IMR-90 (cell line): ENCODE results near the gene CDH15. TPM values are rescaled to one million over a fixed set of nuclear protein-coding genes. Genes with fewer than 3 reads are reported as not detected.

ENCODE experiments used
- ATAC-seq: fragments of 200-7000 bp; cut with Tn5 transposase; 2 replicates; pipeline ENCODE4 v1.9.1; 2020; ENCODE audit warnings: low read depth, mild to moderate bottlenecking, moderate library complexity
- BruUV-seq: library from RNA; stranded (reverse); fragments of 400-500 nt; replicated peaks from 2 replicates; lab custom pipeline; 2021; lab: Mats Ljungman, UMichigan
- CTCF ChIA-PET: fragments of 300-600 bp; formaldehyde crosslinking; extraction: SDS; loops from one replicate; lab custom pipeline; 2021; ENCODE audit warnings: antibody characterized with exemption; lab: Yijun Ruan, JAX
- POLR2A ChIA-PET: fragments of 300-600 bp; sonication (Branson Sonifier 250); formaldehyde crosslinking; loops from one replicate; lab custom pipeline; 2022; ENCODE audit warnings: antibody characterized with exemption; ENCODE audit not compliant: unreplicated experiment; lab: Charles Lee
- DNase-seq: peaks from one replicate; pipeline ENCODE4 v3.0.0; 2013
- H2AFZ ChIP-seq: replicated peaks from 2 replicates; pipeline ENCODE3; 2013; ENCODE audit warnings: low read length, mild to moderate bottlenecking; ENCODE audit not compliant: poor library complexity
- H2AK5ac ChIP-seq: 2 replicates; pipeline ENCODE4 v1.6.1; 2013; ENCODE audit warnings: low read depth, low read length, inconsistent platforms
- H2AK9ac ChIP-seq: replicated peaks from 2 replicates; pipeline ENCODE3; 2013; ENCODE audit warnings: mild to moderate bottlenecking, low read depth, low read length, moderate library complexity; ENCODE audit not compliant: poor library complexity
- H2BK120ac ChIP-seq: 2 replicates; pipeline ENCODE4 v1.6.1; 2013; ENCODE audit warnings: low read depth, low read length, inconsistent platforms
- H2BK15ac ChIP-seq: 3 replicates; pipeline ENCODE4 v1.6.1; 2013; ENCODE audit warnings: low read depth, low read length, inconsistent platforms
- H2BK20ac ChIP-seq: 2 replicates; pipeline ENCODE4 v1.6.1; 2013; ENCODE audit warnings: low read depth, mild to moderate bottlenecking, inconsistent platforms, low read length, moderate library complexity
- H2BK5ac ChIP-seq: 2 replicates; pipeline ENCODE4 v1.6.1; 2013; ENCODE audit warnings: mild to moderate bottlenecking, low read depth, low read length, inconsistent platforms; ENCODE audit not compliant: poor library complexity, severe bottlenecking
- H3K14ac ChIP-seq: replicated peaks from 2 replicates; pipeline ENCODE4 v1.6.1; 2013; ENCODE audit warnings: low read depth, low read length, inconsistent platforms
- H3K18ac ChIP-seq: 2 replicates; pipeline ENCODE4 v1.6.1; 2013; ENCODE audit warnings: low read depth, low read length, control low read depth
- H3K23ac ChIP-seq: 2 replicates; pipeline ENCODE4 v1.6.1; 2013; ENCODE audit warnings: low read depth, low read length, inconsistent platforms
- H3K27ac ChIP-seq: 2 replicates; pipeline ENCODE4 v1.5.1; 2013; ENCODE audit warnings: mild to moderate bottlenecking, control low read depth, low read length; ENCODE audit not compliant: insufficient read depth
- H3K27me3 ChIP-seq: 2 replicates; pipeline ENCODE4 v1.6.1; 2013; ENCODE audit warnings: low read length; ENCODE audit not compliant: control insufficient read depth, insufficient read depth
- H3K36me3 ChIP-seq: 2 replicates; pipeline ENCODE4 v1.6.1; 2013; ENCODE audit warnings: low read length, mixed read lengths; ENCODE audit not compliant: control insufficient read depth, insufficient read depth
- H3K4ac ChIP-seq: 2 replicates; pipeline ENCODE4 v1.6.1; 2013; ENCODE audit warnings: low read depth, low read length, inconsistent platforms
- H3K4me1 ChIP-seq: 2 replicates; pipeline ENCODE4 v1.6.1; 2013; ENCODE audit warnings: low read length, mixed read lengths; ENCODE audit not compliant: control insufficient read depth, insufficient read depth
- H3K4me2 ChIP-seq: 2 replicates; pipeline ENCODE4 v1.6.1; 2013; ENCODE audit warnings: low read depth, mild to moderate bottlenecking, control low read depth, low read length, moderate library complexity
- H3K4me3 ChIP-seq: 2 replicates; pipeline ENCODE4 v1.5.1; 2013; ENCODE audit warnings: low read depth, mild to moderate bottlenecking, control low read depth, low read length, moderate library complexity; ENCODE audit not compliant: insufficient read depth
- H3K56ac ChIP-seq: 2 replicates; pipeline ENCODE4 v1.6.1; 2013; ENCODE audit warnings: low read length, inconsistent platforms; ENCODE audit not compliant: insufficient read depth; ENCODE audit errors: extremely low read depth
- H3K79me1 ChIP-seq, 2 experiments: 2 replicates each; pipeline ENCODE4 v1.6.1; 2013; ENCODE audit warnings: low read length in 2 of 2, inconsistent platforms in 1 of 2, low read depth in 1 of 2
- H3K9ac ChIP-seq: 2 replicates; pipeline ENCODE4 v1.6.1; 2013; ENCODE audit warnings: low read depth, low read length, control low read depth
- H3K9me1 ChIP-seq: 2 replicates; pipeline ENCODE4 v1.6.1; 2013; ENCODE audit warnings: low read length, inconsistent platforms; ENCODE audit not compliant: insufficient read depth
- H3K9me3 ChIP-seq: 2 replicates; pipeline ENCODE4 v1.6.1; 2013; ENCODE audit warnings: low read length; ENCODE audit not compliant: control insufficient read depth, insufficient read depth
- H4K20me1 ChIP-seq: 2 replicates; pipeline ENCODE4 v1.6.1; 2013; ENCODE audit warnings: low read length, inconsistent platforms; ENCODE audit not compliant: insufficient read depth
- H4K5ac ChIP-seq: 2 replicates; pipeline ENCODE4 v1.6.1; 2013; ENCODE audit warnings: mild to moderate bottlenecking, low read depth, low read length, control low read depth
- H4K8ac ChIP-seq, 2 experiments: 2 replicates each; pipeline ENCODE4 v1.6.1; 2013; ENCODE audit warnings: low read depth in 2 of 2, low read length in 2 of 2, control low read depth in 1 of 2, inconsistent platforms in 1 of 2
- H4K91ac ChIP-seq: 2 replicates; pipeline ENCODE4 v1.6.1; 2013; ENCODE audit warnings: low read depth, low read length, inconsistent platforms; ENCODE audit not compliant: insufficient read depth
- CHD1 ChIP-seq: IDR thresholded peaks from 2 replicates; pipeline ENCODE4 v1.6.1; 2012; ENCODE audit warnings: low read depth, low read length, improper control_type of control experiment
- FOS ChIP-seq: fragments of 150-350 bp; IDR thresholded peaks from 2 replicates; pipeline ENCODE4 v1.6.1; 2016; ENCODE audit warnings: low read depth, low read length
- RFX5 ChIP-seq: IDR thresholded peaks from 2 replicates; pipeline ENCODE4 v1.8.0; 2012; ENCODE audit warnings: low read depth, mild to moderate bottlenecking, low read length, moderate library complexity
- SMC3 ChIP-seq: fragments of 150-350 bp; IDR thresholded peaks from 2 replicates; pipeline ENCODE4 v1.6.1; 2016; ENCODE audit warnings: low read depth, mild to moderate bottlenecking, antibody characterized with exemption, low read length, moderate library complexity
- WGBS, 2 experiments: methylation state at CpG; one replicate each; pipeline versions ENCODE4 v1.1.5 to v1.1.7; 2013; ENCODE audit warnings: missing lambda C conversion rate in 2 of 2; ENCODE audit not compliant: insufficient read length in 1 of 2; ENCODE audit errors: extremely low coverage in 2 of 2; 5-methylcytosine and 5-hydroxymethylcytosine counted together
- dilution Hi-C: fragments of 300-500 bp; cut with HindIII; formaldehyde crosslinking; loops from one replicate; pipeline ENCODE4 v1.14.3; 2018; ENCODE audit warnings: low sequenced_read_pairs; ENCODE audit not compliant: unreplicated experiment
- in situ Hi-C: fragments of 300-500 bp; cut with MboI; formaldehyde crosslinking; loops from 3 replicates; pipeline ENCODE4 v1.14.3; 2019; ENCODE audit warnings: low sequenced_read_pairs, inconsistent platforms, mixed read lengths
- intact Hi-C: fragments of 100-400 bp; cut with micrococcal nuclease; formaldehyde crosslinking; loops from 2 replicates; pipeline ENCODE4 v1.10.0; 2022
- polyA plus RNA-seq, 3 experiments: library from polyadenylated mRNA; depleted of rRNA; stranded (reverse); fragments of >200 nt; gene quantifications; 2 replicates each; pipeline ENCODE4 v1.2.3, GENCODE V29; 2012; ENCODE audit warnings: low replicate concordance in 1 of 3
- total RNA-seq: library from RNA; depleted of rRNA; stranded (reverse); fragments of >200 nt; gene quantifications from 2 replicates; pipeline ENCODE4 v1.2.3, GENCODE V29; 2012

CDH15 gene
- total and polyA plus RNA-seq, 2 of the 4 experiments (the other 2 are of a cell fraction), result 0.18 to 0.62 TPM

DNA sequence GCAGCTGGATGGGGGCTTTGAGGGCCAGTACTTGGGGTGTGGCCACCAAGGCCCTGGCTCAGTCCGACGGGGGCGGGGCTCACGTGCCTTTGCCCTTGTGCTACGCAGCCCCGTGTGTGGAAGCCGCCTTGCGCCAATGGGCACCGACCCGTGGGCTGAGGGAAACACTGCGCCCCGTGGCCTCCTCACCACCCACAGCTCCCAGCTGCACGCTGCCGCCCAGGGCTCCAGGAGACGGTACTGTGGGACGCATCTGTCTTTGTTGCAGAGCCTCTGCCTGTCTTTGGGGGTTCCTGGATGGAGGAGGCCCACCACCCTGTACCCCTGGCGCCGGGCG lies 7.6 kb downstream of the CDH15 start:
- Histone ChIP-seq H3K27me3 (peaks cover 40% of the 10 kb centered on the region), H3K9me3 (no peaks in the 10 kb centered on the region), H3K4ac (no peak overlapping the region), H2BK5ac (no peak overlapping the region), H4K8ac (no peak overlapping the region), H3K4me1 (no peaks in the 10 kb centered on the region), H3K4me2 (no peak overlapping the region), H4K5ac (no peak overlapping the region), H2AFZ (no peak overlapping the region), H3K23ac (no peak overlapping the region), H3K9ac (no peak overlapping the region), H4K20me1 (no peaks in the 10 kb centered on the region; the same call in 1 of the 2 replicates), H4K91ac (no peak overlapping the region), H2BK15ac (no peak overlapping the region), H3K36me3 (no peaks in the 10 kb centered on the region), H2BK20ac (no peak overlapping the region), H2AK5ac (no peak overlapping the region), H3K27ac (no peak overlapping the region), H3K18ac (no peak overlapping the region), H2BK120ac (no peak overlapping the region), H3K14ac (no peak overlapping the region), H2AK9ac (no peak overlapping the region), H3K4me3 (no peak overlapping the region), H3K9me1 (no peaks in the 10 kb centered on the region), H3K56ac (no peak overlapping the region), H3K79me1 (no peaks in the 10 kb centered on the region)
- intact Hi-C loops, result no loop called here
- BruUV-seq, result no TSS peak
- 90% methylated on average over 7 of the region's 19 CpGs; no CpG with 5 or more reads in 1 of the 2 experiments for WGBS, 2 experiments
- ChIA-PET CTCF (no interaction called here), POLR2A (no interaction called here)
- dilution Hi-C loops, result no loop called here
- no peak for DNase-seq
- TF ChIP-seq SMC3 (no peak), RFX5 (no peak), FOS (no peak), CHD1 (no peak)
- ATAC-seq, result no peak
- in situ Hi-C loops, result no loop called here
